ENCODE results near the gene CCDC34. TPM values are rescaled to one million over a fixed set of nuclear protein-coding genes. Genes with fewer than 3 reads are reported as not detected.
"Not testable (repeated sequence)": the region's sequence is repeated elsewhere in the genome, so short reads cannot be mapped to it uniquely, and the experiment has no call there.

Gene CCDC34
- total and polyA plus RNA-seq, 4 donors, result 9.0 to 22.9 (median 15.1) TPM

DNA sequence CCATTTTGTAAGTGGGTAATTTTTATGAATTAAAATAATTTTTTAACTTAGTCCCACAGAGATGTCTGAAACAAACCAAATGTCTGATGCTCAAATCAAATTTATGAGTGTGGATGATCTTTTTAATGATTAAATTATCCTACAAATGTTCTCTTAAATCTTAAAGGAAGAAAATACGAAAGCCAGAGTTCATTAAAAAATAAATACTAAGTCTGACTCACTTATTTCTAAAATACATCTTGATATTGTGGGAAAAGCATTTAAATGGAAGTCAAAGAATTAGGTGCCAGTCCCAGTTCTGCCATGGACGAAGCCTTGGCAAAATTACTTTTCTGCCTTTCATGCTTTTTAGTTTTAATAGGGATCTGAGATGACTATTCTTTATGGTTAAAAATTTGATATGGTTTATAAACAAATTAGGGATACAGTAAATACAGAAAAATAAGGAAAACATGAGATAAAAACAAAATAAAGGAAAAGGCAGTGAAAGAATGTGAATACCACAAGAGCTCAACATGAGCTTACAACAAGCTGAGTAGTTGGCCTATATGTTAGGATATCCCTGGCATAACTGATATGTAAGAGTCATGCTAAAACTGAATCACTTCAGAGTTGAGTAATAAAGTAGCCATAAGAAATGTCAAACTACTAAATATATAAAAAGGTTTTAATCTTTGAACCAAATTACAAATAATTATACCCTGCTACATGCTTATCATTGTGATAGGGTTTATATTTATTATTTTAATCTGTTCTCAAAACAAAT lies 9.2 kb downstream of the CCDC34 start:
- H3K4me1 ChIP-seq (ENCODE audit: control insufficient read depth, insufficient read depth, low read length), result no peaks in the 10 kb centered on the region
- no peak overlapping the region for H3K4me3 ChIP-seq (ENCODE audit: low read depth, low read length)
- WGBS (ENCODE audit: insufficient coverage), result no CpG with 5 or more reads among the region's 2 CpGs
- no peaks in the 10 kb centered on the region for H3K9me3 ChIP-seq (ENCODE audit: control insufficient read depth, insufficient read depth, low read length)
- no peak overlapping the region for H3K27ac ChIP-seq (ENCODE audit: low read depth, low read length)
- no peak for DNase-seq (ENCODE audit: low read depth in 4 of 6, low spot score in 6 of 6)
- H3K27me3 ChIP-seq (ENCODE audit: control insufficient read depth, insufficient read depth, low read length), result no peaks in the 10 kb centered on the region
- peaks cover 2% of the 10 kb centered on the region for H3K36me3 ChIP-seq (ENCODE audit: control insufficient read depth, insufficient read depth, low read length)

DNA sequence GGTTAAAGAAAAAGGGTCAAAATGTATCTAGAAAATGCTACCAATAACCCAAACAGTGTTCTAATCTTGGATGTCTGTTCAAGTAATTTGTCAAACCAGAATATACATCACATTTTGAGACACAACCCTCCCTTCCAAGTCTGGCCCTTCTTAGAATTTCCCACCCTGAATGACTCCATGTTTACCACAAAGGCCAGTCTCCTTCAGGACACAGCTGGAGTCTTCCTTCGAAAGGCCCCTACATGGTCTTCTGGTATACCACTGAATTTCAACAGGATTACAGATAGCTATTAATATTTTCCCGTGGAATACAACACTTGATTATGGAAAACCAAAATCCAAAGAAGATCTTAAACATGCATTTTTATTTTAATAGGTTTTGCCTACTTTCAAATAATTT lies 10.2 kb downstream of the CCDC34 start:
- 100% methylated on average over 1 of the region's 2 CpGs for WGBS (ENCODE audit: insufficient coverage)
- Histone ChIP-seq H3K27ac (ENCODE audit: low read depth, low read length) (no peak overlapping the region), H3K4me1 (ENCODE audit: control insufficient read depth, insufficient read depth, low read length) (no peaks in the 10 kb centered on the region), H3K9me3 (ENCODE audit: control insufficient read depth, insufficient read depth, low read length) (no peaks in the 10 kb centered on the region), H3K4me3 (ENCODE audit: low read depth, low read length) (no peak overlapping the region), H3K36me3 (ENCODE audit: control insufficient read depth, insufficient read depth, low read length) (peaks cover 2% of the 10 kb centered on the region), H3K27me3 (ENCODE audit: control insufficient read depth, insufficient read depth, low read length) (no peaks in the 10 kb centered on the region)
- no peak for DNase-seq (ENCODE audit: low read depth in 4 of 6, low spot score in 6 of 6)

DNA sequence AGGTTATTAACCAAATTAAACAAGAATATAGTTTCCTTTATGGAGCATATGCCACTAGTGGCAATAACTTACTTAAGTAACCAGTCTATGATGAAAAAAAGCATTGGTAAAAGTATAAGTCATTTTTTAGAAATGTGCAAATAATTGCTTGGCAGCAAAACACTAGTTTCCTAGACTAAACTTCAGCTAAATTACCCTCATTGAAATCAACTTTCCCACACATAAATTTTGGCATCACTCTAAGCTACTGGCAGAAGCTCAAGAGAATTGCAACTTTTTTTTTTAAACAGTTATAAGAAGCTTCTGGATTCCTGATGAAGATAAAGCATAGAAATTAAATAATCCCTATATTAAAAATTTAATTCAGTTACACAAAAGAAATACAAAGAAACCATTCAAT lies 12.5 kb downstream of the CCDC34 start:
- DNase-seq (ENCODE audit: low read depth in 4 of 6, low spot score in 6 of 6), result peak in 1 of 6 donors; percentile 44
- Histone ChIP-seq H3K4me1 (ENCODE audit: control insufficient read depth, insufficient read depth, low read length) (peaks cover 3% of the 10 kb centered on the region), H3K27ac (ENCODE audit: low read depth, low read length) (no peak overlapping the region)

DNA sequence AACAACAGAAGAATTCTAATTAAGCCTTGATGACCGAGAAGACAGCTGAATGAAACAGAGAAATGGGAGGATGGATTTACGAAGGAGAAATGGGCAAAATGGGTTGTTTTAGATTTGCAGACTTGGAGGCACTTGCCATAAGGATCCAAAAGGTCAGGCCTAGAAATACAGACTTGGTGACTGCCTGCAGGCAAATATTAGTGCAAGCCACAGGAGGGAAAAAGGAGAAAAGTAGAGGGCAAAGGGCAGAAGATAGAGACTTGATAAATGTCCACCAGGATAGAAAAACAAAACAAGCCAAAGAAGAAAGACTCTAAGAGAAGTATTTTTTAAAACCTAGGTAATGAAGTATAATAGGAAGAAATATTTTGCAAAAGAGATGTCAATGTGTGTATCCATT lies 13.1 kb downstream of the CCDC34 start:
- H3K4me1 ChIP-seq (ENCODE audit: control insufficient read depth, insufficient read depth, low read length), result peaks cover 3% of the 10 kb centered on the region
- no peak for DNase-seq (ENCODE audit: low read depth in 4 of 6, low spot score in 6 of 6)
- 59% methylated on average over 2 of the region's 2 CpGs for WGBS (ENCODE audit: insufficient coverage)
- no peaks in the 10 kb centered on the region for H3K9me3 ChIP-seq (ENCODE audit: control insufficient read depth, insufficient read depth, low read length)
- H3K36me3 ChIP-seq (ENCODE audit: control insufficient read depth, insufficient read depth, low read length), result peaks cover 2% of the 10 kb centered on the region
- peak overlapping the region; percentile 25 for H3K27ac ChIP-seq (ENCODE audit: low read depth, low read length)
- H3K27me3 ChIP-seq (ENCODE audit: control insufficient read depth, insufficient read depth, low read length), result no peaks in the 10 kb centered on the region
- H3K4me3 ChIP-seq (ENCODE audit: low read depth, low read length), result no peak overlapping the region

More for the DNA sequence above, 12.5 kb downstream of the CCDC34 start:
- Histone ChIP-seq H3K36me3 (ENCODE audit: control insufficient read depth, insufficient read depth, low read length) (peaks cover 2% of the 10 kb centered on the region), H3K4me3 (ENCODE audit: low read depth, low read length) (no peak overlapping the region), H3K9me3 (ENCODE audit: control insufficient read depth, insufficient read depth, low read length) (no peaks in the 10 kb centered on the region), H3K27me3 (ENCODE audit: control insufficient read depth, insufficient read depth, low read length) (no peaks in the 10 kb centered on the region)

DNA sequence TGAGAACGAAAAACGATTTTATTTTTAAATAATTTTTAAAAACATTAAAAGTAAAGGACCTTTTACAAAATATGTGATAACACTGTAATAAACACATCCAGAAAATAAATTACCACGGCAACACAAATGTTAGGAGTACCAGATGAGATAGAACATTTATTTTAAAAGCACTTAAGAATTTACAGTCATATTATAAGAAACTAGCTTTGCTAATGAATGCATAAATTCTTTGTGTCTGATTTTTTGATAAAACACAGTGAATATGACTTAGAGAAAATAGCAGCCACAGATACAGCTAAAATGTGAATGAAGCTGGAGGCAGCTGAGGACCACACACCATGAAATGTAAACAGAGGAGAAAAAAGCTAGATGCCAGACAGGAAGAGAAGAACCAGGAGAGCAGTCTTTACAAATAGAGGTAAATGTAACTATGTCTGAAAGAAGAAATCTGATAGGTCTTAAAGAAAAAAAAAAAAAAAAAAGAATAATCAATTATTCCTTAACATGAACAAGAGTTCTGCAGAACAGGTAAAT lies 14.6 kb downstream of the CCDC34 start:
- Histone ChIP-seq H3K27ac (ENCODE audit: low read depth, low read length) (peak overlapping the region; percentile 61), H3K4me3 (ENCODE audit: low read depth, low read length) (no peak overlapping the region), H3K4me1 (ENCODE audit: control insufficient read depth, insufficient read depth, low read length) (peaks cover 3% of the 10 kb centered on the region), H3K27me3 (ENCODE audit: control insufficient read depth, insufficient read depth, low read length) (no peaks in the 10 kb centered on the region), H3K36me3 (ENCODE audit: control insufficient read depth, insufficient read depth, low read length) (peaks cover 2% of the 10 kb centered on the region), H3K9me3 (ENCODE audit: control insufficient read depth, insufficient read depth, low read length) (no peaks in the 10 kb centered on the region)
- peak in 2 of 6 donors; percentile 17 to 44 for DNase-seq (ENCODE audit: low read depth in 4 of 6, low spot score in 6 of 6)
- no CpG with 5 or more reads among the region's 3 CpGs for WGBS (ENCODE audit: insufficient coverage)

DNA sequence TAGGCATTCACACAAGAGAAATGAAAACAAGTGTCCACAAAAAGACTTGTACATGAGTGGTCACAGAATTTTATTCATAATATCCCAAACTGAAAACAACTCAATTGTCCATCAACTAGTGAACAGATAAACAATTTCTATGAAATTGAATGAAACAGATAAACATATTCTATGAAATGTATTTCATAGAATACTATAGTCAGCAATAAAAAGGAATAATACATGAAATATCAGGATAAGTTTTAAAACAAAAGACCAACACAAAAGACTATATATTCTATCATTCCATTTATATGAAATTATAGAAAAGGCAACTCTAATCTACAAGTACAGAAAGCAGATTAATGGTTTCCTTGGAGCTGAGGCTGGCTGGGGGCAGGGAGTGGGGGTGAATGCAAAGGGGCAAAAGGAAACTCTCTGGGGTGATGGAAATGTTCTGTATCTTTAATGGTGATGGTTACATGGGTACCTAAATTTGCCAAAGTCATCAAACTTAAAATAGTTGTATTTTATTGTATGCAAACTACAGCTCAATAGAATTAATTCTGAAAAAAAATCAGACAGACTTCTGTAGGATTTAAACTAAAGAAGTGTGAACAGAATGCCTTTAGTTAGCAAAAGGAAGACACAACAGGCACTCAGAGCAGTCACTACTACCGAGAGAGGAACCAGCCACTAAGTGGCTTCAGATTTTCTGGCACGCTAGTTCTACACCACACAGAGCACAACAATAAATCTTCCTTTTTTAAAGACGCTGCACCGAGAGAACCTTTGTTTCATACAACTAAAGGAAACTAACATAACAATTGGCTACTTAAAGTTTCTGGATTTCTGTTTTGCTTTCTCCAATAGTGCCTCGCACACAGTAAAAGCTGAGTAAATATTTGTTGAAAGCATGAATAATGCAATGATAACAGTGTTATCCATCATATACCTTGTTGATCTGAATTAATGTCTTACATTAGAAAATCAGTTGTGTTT lies 15.4 kb downstream of the CCDC34 start:
- Histone ChIP-seq H3K9me3 (ENCODE audit: control insufficient read depth, insufficient read depth, low read length) (no peaks in the 10 kb centered on the region), H3K36me3 (ENCODE audit: control insufficient read depth, insufficient read depth, low read length) (peaks cover 2% of the 10 kb centered on the region), H3K4me1 (ENCODE audit: control insufficient read depth, insufficient read depth, low read length) (peaks cover 3% of the 10 kb centered on the region), H3K27me3 (ENCODE audit: control insufficient read depth, insufficient read depth, low read length) (no peaks in the 10 kb centered on the region), H3K4me3 (ENCODE audit: low read depth, low read length) (no peak overlapping the region), H3K27ac (ENCODE audit: low read depth, low read length) (peak overlapping the region; percentile 61)
- 0% methylated on average over 1 of the region's 5 CpGs for WGBS (ENCODE audit: insufficient coverage)
- peak in 2 of 6 donors; percentile 51 to 72 for DNase-seq (ENCODE audit: low read depth in 4 of 6, low spot score in 6 of 6)

DNA sequence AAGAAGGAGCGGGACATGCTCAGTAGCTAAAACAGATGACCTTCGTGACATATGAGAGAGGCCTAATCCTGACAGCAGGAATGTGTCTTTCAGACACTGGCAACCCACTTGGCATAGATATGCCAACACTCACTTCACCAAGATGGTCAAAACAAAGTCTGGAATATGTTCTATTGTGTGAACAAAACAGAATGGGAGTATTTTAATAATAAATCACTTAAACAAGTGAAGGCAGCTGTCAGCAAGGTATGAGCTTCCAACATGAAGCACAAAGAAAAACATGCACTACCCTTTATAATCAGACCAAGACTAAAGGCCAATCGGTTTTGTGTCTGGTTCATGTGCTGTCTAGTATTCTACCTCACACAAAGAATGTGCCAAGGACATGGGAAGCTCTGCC lies 23.1 kb downstream of the CCDC34 start:
- Histone ChIP-seq H3K27ac (ENCODE audit: low read depth, low read length) (no peak overlapping the region), H3K36me3 (ENCODE audit: control insufficient read depth, insufficient read depth, low read length) (no peaks in the 10 kb centered on the region), H3K4me1 (ENCODE audit: control insufficient read depth, insufficient read depth, low read length) (no peaks in the 10 kb centered on the region), H3K27me3 (ENCODE audit: control insufficient read depth, insufficient read depth, low read length) (no peaks in the 10 kb centered on the region), H3K9me3 (ENCODE audit: control insufficient read depth, insufficient read depth, low read length) (no peaks in the 10 kb centered on the region), H3K4me3 (ENCODE audit: low read depth, low read length) (no peak overlapping the region)
- no CpG with 5 or more reads among the region's 3 CpGs for WGBS (ENCODE audit: insufficient coverage)
- peak in 1 of 6 donors; percentile 18 for DNase-seq (ENCODE audit: low read depth in 4 of 6, low spot score in 6 of 6)

DNA sequence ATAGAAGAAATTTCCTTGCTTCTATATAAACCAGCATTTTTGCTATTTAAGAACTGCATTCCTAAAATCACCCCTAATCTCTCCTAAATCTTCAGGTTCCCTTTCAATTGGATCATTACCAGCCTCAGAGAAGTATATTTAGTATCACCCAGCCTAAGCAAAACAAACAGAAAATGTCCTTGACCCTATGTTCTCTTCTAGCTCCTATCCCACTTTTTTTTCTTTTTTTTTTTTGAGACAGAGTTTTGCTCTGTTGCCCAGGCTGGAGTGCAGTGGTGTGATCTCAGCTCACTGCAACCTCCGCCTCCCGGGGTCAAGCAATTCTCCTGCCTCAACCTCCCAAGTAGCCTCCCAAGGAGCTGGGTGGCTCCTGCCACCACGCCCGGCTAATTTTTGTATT lies 28.3 kb downstream of the CCDC34 start:
- not testable (repeated sequence) for H3K4me1 ChIP-seq (ENCODE audit: control insufficient read depth, insufficient read depth, low read length); H3K9me3 ChIP-seq (ENCODE audit: control insufficient read depth, insufficient read depth, low read length); DNase-seq (ENCODE audit: low read depth in 4 of 6, low spot score in 6 of 6); H3K27me3 ChIP-seq (ENCODE audit: control insufficient read depth, insufficient read depth, low read length); H3K4me3 ChIP-seq (ENCODE audit: low read depth, low read length); H3K36me3 ChIP-seq (ENCODE audit: control insufficient read depth, insufficient read depth, low read length); H3K27ac ChIP-seq (ENCODE audit: low read depth, low read length)
- WGBS (ENCODE audit: insufficient coverage), result 93% methylated on average over 2 of the region's 4 CpGs

DNA sequence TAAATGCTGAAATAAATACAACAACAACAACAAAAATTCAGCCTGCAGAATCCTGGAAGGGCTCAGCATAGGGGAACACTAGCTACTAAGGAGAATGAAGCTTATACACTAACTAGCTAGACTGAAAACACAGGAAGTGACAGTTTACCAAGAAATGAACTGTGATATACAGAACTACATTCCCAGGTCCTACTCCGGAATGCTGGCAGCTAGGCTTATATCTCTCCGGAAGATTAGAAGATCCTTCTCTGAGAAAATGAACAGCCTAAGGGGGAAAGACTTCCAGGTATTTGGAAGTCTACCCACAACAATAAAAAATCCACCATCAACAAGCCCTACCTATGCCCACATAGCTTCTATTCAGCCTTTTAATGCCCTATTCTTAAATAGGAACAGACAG lies 31.0 kb downstream of the CCDC34 start:
- H3K4me1 ChIP-seq (ENCODE audit: control insufficient read depth, insufficient read depth, low read length), result no peaks in the 10 kb centered on the region
- H3K27ac ChIP-seq (ENCODE audit: low read depth, low read length), result no peak overlapping the region
- H3K27me3 ChIP-seq (ENCODE audit: control insufficient read depth, insufficient read depth, low read length), result no peaks in the 10 kb centered on the region
- H3K9me3 ChIP-seq (ENCODE audit: control insufficient read depth, insufficient read depth, low read length), result no peaks in the 10 kb centered on the region
- DNase-seq (ENCODE audit: low read depth in 4 of 6, low spot score in 6 of 6), result no peak
- H3K4me3 ChIP-seq (ENCODE audit: low read depth, low read length), result no peak overlapping the region
- no peaks in the 10 kb centered on the region for H3K36me3 ChIP-seq (ENCODE audit: control insufficient read depth, insufficient read depth, low read length)
- no CpG with 5 or more reads among the region's 2 CpGs for WGBS (ENCODE audit: insufficient coverage)
